HG03196 (cell line): Measurements from ENCODE around the gene HABP4.
A peak's percentile ranks its signal among the peaks of the same experiment; 100 is the strongest.

Experiments used
- ATAC-seq: cut with Tn5 transposase; IDR thresholded peaks from one replicate; pipeline ENCODE4 v1.9.1; 2021; ENCODE audit not compliant: unreplicated experiment

HABP4 gene

GRCh38 chr9:96467784-96468183 lies 17.8 kb downstream of the HABP4 start:
- ATAC-seq: no peak

- ATAC-seq: no peak
These were observed 26.0 kb downstream of the HABP4 start for GRCh38 chr9:96476013-96476412.

GRCh38 chr9:96476591-96476990 lies 26.6 kb downstream of the HABP4 start:
- no peak for ATAC-seq

GRCh38 chr9:96478829-96479371 lies 28.9 kb downstream of the HABP4 start:
- peak; percentile 62 for ATAC-seq

GRCh38 chr9:96480736-96481135 lies 30.8 kb downstream of the HABP4 start:
- ATAC-seq: no peak

- ATAC-seq: no peak
These were observed 32.5 kb downstream of the HABP4 start for GRCh38 chr9:96482476-96482875.

GRCh38 chr9:96483197-96483596 lies 33.2 kb downstream of the HABP4 start:
- no peak for ATAC-seq

- no peak for ATAC-seq
These were observed 33.9 kb downstream of the HABP4 start for GRCh38 chr9:96483733-96484390.

GRCh38 chr9:96484521-96484931 lies 34.6 kb downstream of the HABP4 start:
- ATAC-seq: peak; percentile 94

- no peak for ATAC-seq
These were observed 35.3 kb downstream of the HABP4 start for GRCh38 chr9:96485280-96485679.

- no peak for ATAC-seq
These were observed 36.5 kb downstream of the HABP4 start for GRCh38 chr9:96486386-96487028.

GRCh38 chr9:96487029-96487396 lies 37.0 kb downstream of the HABP4 start:
- ATAC-seq: no peak

- no peak for ATAC-seq
These were observed 38.0 kb downstream of the HABP4 start for GRCh38 chr9:96487949-96488348.

GRCh38 chr9:96489482-96489979 lies 39.6 kb downstream of the HABP4 start:
- no peak for ATAC-seq

GRCh38 chr9:96490534-96491078 lies 40.6 kb downstream of the HABP4 start:
- no peak for ATAC-seq

- no peak for ATAC-seq
These were observed 41.3 kb downstream of the HABP4 start for GRCh38 chr9:96491079-96491879.

- no peak for ATAC-seq
These were observed 42.0 kb downstream of the HABP4 start for GRCh38 chr9:96491880-96492525.

- ATAC-seq: no peak
These were observed 43.1 kb downstream of the HABP4 start for GRCh38 chr9:96492993-96493531.

- no peak for ATAC-seq
These were observed 43.8 kb downstream of the HABP4 start for GRCh38 chr9:96493757-96494156.

- no peak for ATAC-seq
These were observed 44.3 kb downstream of the HABP4 start for GRCh38 chr9:96494215-96494800.
